ENCODE results near the gene ATP1A2. TPM values are rescaled to one million over a fixed set of nuclear protein-coding genes. Genes with fewer than 3 reads are reported as not detected.

ATP1A2 gene
- total and polyA plus RNA-seq, 2 of the 8 experiments (the other 6 are each of a cell fraction or from before 2014, with no cell fraction given): 39.7 to 40.8 TPM

- no peak for TF ChIP-seq CEBPB (IDR thresholded peaks at IDR 0.05; ENCODE audit: low read depth, low read length)
These were observed 70.7 kb downstream of the ATP1A2 start (continued) for GRCh38 chr1:160186246-160186645.
